K562 (cell line): Measurements from ENCODE around the gene EXOSC1. TPM values are rescaled to one million over a fixed set of nuclear protein-coding genes. Genes with fewer than 3 reads are reported as not detected.
A peak's percentile ranks its signal among the peaks of the same experiment; 100 is the strongest.

Experiments
- ATAC-seq: fragments of 200-7000 bp; cut with Tn5 transposase; 3 replicates; pipeline ENCODE4 v1.9.1; 2020; ENCODE audit warnings: moderate library complexity
- BruUV-seq: library from RNA; stranded (reverse); fragments of 400-500 nt; replicated peaks from 2 replicates; lab custom pipeline; 2021; lab: Mats Ljungman, UMichigan
- CTCF ChIA-PET: fragments of 300-600 bp; formaldehyde crosslinking; extraction: SDS; loops from one replicate; lab custom pipeline; 2021; ENCODE audit warnings: low intra/inter-chr PET ratio; lab: Yijun Ruan, JAX
- POLR2A ChIA-PET: fragments of 300-600, 350-650 bp; sonication (Branson Sonifier 250); formaldehyde crosslinking; extraction: SDS; loops from one replicate; lab custom pipeline; 2021; ENCODE audit warnings: antibody characterized with exemption, inconsistent platforms; lab: Yijun Ruan, JAX
- DNase-seq, 4 experiments: peaks; one replicate each; pipeline versions ENCODE4 v3.0.0 to v3.0.0-alpha.2; 2011 to 2018; ENCODE audit warnings: low spot score in 3 of 4, mixed read lengths in 3 of 4; ENCODE audit errors: extremely low read depth in 1 of 4
- FAIRE-seq: peaks from 2 replicates; lab custom pipeline; 2011; peaks lifted over from hg19 to GRCh38; lab: Jason Lieb, UNC
- H2AFZ ChIP-seq: 2 replicates; pipeline ENCODE4 v1.6.0; 2011; ENCODE audit warnings: low read depth, low read length, control low read depth, inconsistent platforms
- H3K27ac ChIP-seq: fragments of 200-600 bp; 3 replicates; pipeline ENCODE4 v1.8.0; 2011; ENCODE audit warnings: low read depth, mild to moderate bottlenecking, control low read depth, inconsistent platforms, low read length, moderate library complexity, mixed read lengths; ENCODE audit errors: extremely low read depth
- H3K27me3 ChIP-seq, 2 experiments: fragments of 300-600 bp in 1 of 2; 2 replicates in 1 of 2; 3 replicates in 1 of 2; pipeline versions ENCODE4 v1.6.0 to v1.8.0; 2011; ENCODE audit warnings: inconsistent platforms in 2 of 2, low read length in 2 of 2, mild to moderate bottlenecking in 1 of 2, mixed read lengths in 1 of 2, moderate library complexity in 1 of 2; ENCODE audit not compliant: control insufficient read depth in 2 of 2, insufficient read depth in 2 of 2
- H3K36me3 ChIP-seq: fragments of 300-600 bp; 3 replicates; pipeline ENCODE4 v1.8.0; 2011; ENCODE audit warnings: mild to moderate bottlenecking, low read length, inconsistent platforms; ENCODE audit not compliant: control insufficient read depth, insufficient read depth
- H3K4me1 ChIP-seq, 2 experiments: fragments of 200-600 bp in 1 of 2; replicated peaks in 1 of 2; 2 replicates in 1 of 2; 3 replicates in 1 of 2; pipeline versions ENCODE4 v1.5.1 to v1.8.0; 2011; ENCODE audit warnings: inconsistent platforms in 2 of 2, low read length in 2 of 2, mild to moderate bottlenecking in 1 of 2, mixed read lengths in 1 of 2, moderate library complexity in 1 of 2; ENCODE audit not compliant: control insufficient read depth in 2 of 2, insufficient read depth in 2 of 2
- H3K4me2 ChIP-seq: 2 replicates; pipeline ENCODE4 v1.6.1; 2011; ENCODE audit warnings: low read length, control low read depth, inconsistent platforms, mixed read lengths; ENCODE audit not compliant: insufficient read depth
- H3K4me3 ChIP-seq: fragments of 200-600 bp; sonication (generic), shearing (Covaris generic); 2 replicates; pipeline ENCODE4 v1.5.1; 2016; ENCODE audit warnings: control low read depth, inconsistent platforms
- H3K79me2 ChIP-seq: fragments of 200-600 bp; 3 replicates; pipeline ENCODE4 v1.8.0; 2011; ENCODE audit warnings: low read length, inconsistent platforms; ENCODE audit not compliant: control insufficient read depth, insufficient read depth
- H3K9ac ChIP-seq, 2 experiments: 2 replicates each; pipeline versions ENCODE4 v1.6.0 to v1.6.1; 2011; ENCODE audit warnings: low read depth in 2 of 2, low read length in 2 of 2, control low read depth in 1 of 2, inconsistent platforms in 1 of 2, mild to moderate bottlenecking in 1 of 2, mixed read lengths in 1 of 2; ENCODE audit not compliant: insufficient read depth in 1 of 2
- H3K9me1 ChIP-seq: one replicate; pipeline ENCODE4 v1.6.0; 2011; ENCODE audit warnings: inconsistent platforms, mild to moderate bottlenecking, low read length, moderate library complexity; ENCODE audit not compliant: control insufficient read depth, insufficient read depth
- H3K9me3 ChIP-seq: replicated peaks from 2 replicates; pipeline ENCODE4 v1.5.1; 2011; ENCODE audit warnings: low read depth, low read length, inconsistent platforms; ENCODE audit not compliant: control insufficient read depth, insufficient read depth
- H4K20me1 ChIP-seq: replicated peaks from 2 replicates; pipeline ENCODE4 v1.6.1; 2011; ENCODE audit warnings: low read length, inconsistent platforms, mixed read lengths; ENCODE audit not compliant: control insufficient read depth, insufficient read depth
- BRCA1 ChIP-seq, 2 experiments: fragments of 450-650 bp in 1 of 2; sonication (generic) in 1 of 2; formaldehyde crosslinking in 1 of 2; IDR thresholded peaks; 2 replicates each; pipeline versions ENCODE4 v1.5.0 to v1.6.1; 2017 to 2020; ENCODE audit warnings: mild to moderate bottlenecking in 1 of 2, missing genetic modification reagents in 1 of 2
- CBFA2T2 ChIP-seq: fragments of 450-650 bp; conservative IDR thresholded peaks from 2 replicates; pipeline ENCODE4 v1.6.1; 2017; ENCODE audit warnings: mild to moderate bottlenecking
- CHD2 ChIP-seq: IDR thresholded peaks from 2 replicates; pipeline ENCODE4 v1.6.1; 2011; ENCODE audit warnings: low read depth, low read length
- MLX ChIP-seq, 2 experiments: fragments of 450-650 bp in 1 of 2; sonication (generic) in 1 of 2; formaldehyde crosslinking; conservative IDR thresholded peaks; 2 replicates each; pipeline versions ENCODE4 v1.4.0 to v1.8.1; 2020 to 2022; ENCODE audit warnings: mild to moderate bottlenecking in 1 of 2, missing genetic modification reagents in 1 of 2
- MYBL2 ChIP-seq, 2 experiments: fragments of 450-650 bp in 1 of 2; sonication (generic) in 1 of 2; formaldehyde crosslinking in 1 of 2; IDR thresholded peaks; 2 replicates each; pipeline versions ENCODE4 v1.6.1 to v1.8.1; 2017 to 2022; ENCODE audit warnings: borderline replicate concordance in 1 of 2, inconsistent platforms in 1 of 2, low read depth in 1 of 2, mild to moderate bottlenecking in 1 of 2, missing genetic modification reagents in 1 of 2, moderate library complexity in 1 of 2
- MYNN ChIP-seq, 2 experiments: sonication (generic); formaldehyde crosslinking in 1 of 2; IDR thresholded peaks; 2 replicates each; pipeline versions ENCODE4 v1.5.0 to v1.6.1; 2016 to 2020; ENCODE audit warnings: antibody characterized with exemption in 1 of 2, missing genetic modification reagents in 1 of 2
- NCOA2 ChIP-seq, 2 experiments: fragments of 450-650 bp; IDR thresholded peaks; 2 replicates each; pipeline ENCODE4 v1.6.1; 2018; ENCODE audit warnings: mild to moderate bottlenecking in 2 of 2, moderate library complexity in 1 of 2; ENCODE audit not compliant: partially characterized antibody in 2 of 2
- PHF8 ChIP-seq: fragments of 200-600 bp; sonication (generic); IDR thresholded peaks from 2 replicates; pipeline ENCODE4 v1.6.1; 2012; ENCODE audit warnings: mixed run types, mild to moderate bottlenecking, inconsistent platforms, low read length, moderate library complexity, borderline replicate concordance
- RUNX1 ChIP-seq: sonication (generic); IDR thresholded peaks from 2 replicates; pipeline ENCODE4 v1.6.1; 2016; ENCODE audit warnings: antibody characterized with exemption, low read depth
- ZKSCAN8 ChIP-seq: fragments of 200-800 bp; sonication (Bioruptor generic); IDR thresholded peaks from 2 replicates; pipeline ENCODE4 v1.6.1; 2016; ENCODE audit warnings: missing genetic modification characterization, missing compliant biosample characterization
- ZNF696 ChIP-seq: fragments of 250-450 bp; sonication (Bioruptor Pico); conservative IDR thresholded peaks from 2 replicates; pipeline ENCODE4 v1.4.0; 2020; ENCODE audit warnings: mild to moderate bottlenecking, moderate library complexity
- WGBS: fragments of 100-300 bp; shearing (Covaris generic); methylation state at CpG from one replicate; pipeline ENCODE4 v1.1.6; 2016; ENCODE audit warnings: low coverage, mixed read lengths; ENCODE audit not compliant: insufficient coverage; ENCODE audit errors: missing lambda C conversion rate; 5-methylcytosine and 5-hydroxymethylcytosine counted together
- in situ Hi-C: fragments of 300-500 bp; cut with MboI; formaldehyde crosslinking; loops from 4 replicates; pipeline ENCODE4 v1.15.0; 2018; ENCODE audit warnings: inconsistent platforms, mixed read lengths
- intact Hi-C: fragments of 100-400 bp; cut with micrococcal nuclease; formaldehyde crosslinking; loops from 2 replicates; pipeline ENCODE4 v1.14.2; 2022
- polyA plus RNA-seq, 8 experiments: library from polyadenylated mRNA; depleted of rRNA in 4 of 8; stranded (reverse) in 5 of 8; unstranded in 3 of 8; fragments of >200 nt; fragmentation: Nextera tagmentation in 2 of 8; fragmentation: Illumina TruSeq in 1 of 8; extraction: Ambion mirVana in 2 of 8; extraction: Trizol in 1 of 8; gene quantifications; 2 replicates each; pipeline versions ENCODE4 v1.2.1 to v1.2.3, GENCODE V29; 2011 to 2014; ENCODE audit warnings: inconsistent platforms in 1 of 8, missing spikeins in 1 of 8
- total RNA-seq, 7 experiments: library from RNA; depleted of rRNA in 6 of 7; stranded (reverse); fragments of >200 nt in 6 of 7; fragmentation: Illumina TruSeq in 2 of 7; extraction: Trizol in 2 of 7; gene quantifications; 2 replicates each; pipeline versions ENCODE4 v1.2.1 to v1.2.3, GENCODE V29; 2011 to 2021; ENCODE audit warnings: low replicate concordance in 1 of 7
- TF ChIP-seq, protein P1 (sequence below): sonication (generic); formaldehyde crosslinking; IDR thresholded peaks from 2 replicates; pipeline ENCODE4 v1.8.0; 2022; ENCODE audit warnings: mild to moderate bottlenecking, missing genetic modification reagents
- TF ChIP-seq, protein P2 (sequence below): fragments of 150-350 bp; conservative IDR thresholded peaks from 2 replicates; pipeline ENCODE4 v1.6.1; 2014; ENCODE audit warnings: low read length

The EXOSC1 gene
- total and polyA plus RNA-seq, 9 of the 15 experiments (the other 6 are each of a cell fraction or from before 2014, with no cell fraction given), result 44.3 to 117 (median 67.0) TPM

DNA sequence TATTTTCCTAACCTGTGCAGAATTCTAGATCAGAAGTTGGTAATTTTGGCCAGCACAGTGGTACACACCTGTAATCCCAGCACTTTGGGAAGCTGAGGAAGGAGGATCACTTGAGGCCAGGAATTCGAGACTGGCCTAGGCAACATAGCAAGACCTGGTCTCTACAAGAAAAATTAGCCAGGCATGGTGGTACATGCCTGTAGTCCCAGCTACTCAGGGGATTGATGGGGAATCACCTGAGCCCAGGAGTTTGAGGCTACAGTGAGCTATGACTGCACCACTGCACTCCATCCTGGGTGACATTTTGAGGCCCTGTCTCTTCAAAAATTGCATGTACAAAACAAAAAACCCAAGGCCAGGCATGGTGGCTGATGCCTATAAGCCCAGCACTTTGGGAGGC, 11.2 kb downstream of the EXOSC1 start:
- Histone ChIP-seq H3K9ac (no peak overlapping the region), H3K27me3 (no peaks in the 10 kb centered on the region), H3K4me3 (no peak overlapping the region), H3K9me1 (no peaks in the 10 kb centered on the region), H3K27ac (no peak overlapping the region), H3K79me2 (peaks cover 11% of the 10 kb centered on the region), H4K20me1 (0 out of 2 replicates have a peak, but pooled peaks cover 6% of the 10 kb centered on the region), H2AFZ (no peak overlapping the region), H3K9me3 (no peaks in the 10 kb centered on the region), H3K4me1 (no peaks in the 10 kb centered on the region), H3K36me3 (peaks cover 69% of the 10 kb centered on the region), H3K4me2 (no peak overlapping the region)
- DNase-seq, result no peak
- WGBS, result 90% methylated on average over 1 of the region's 1 CpG
- in situ Hi-C loops (no loop called here), intact Hi-C loops (no loop called here)
- no TSS peak for BruUV-seq
- no peak for FAIRE-seq
- peak; percentile 13; the same call in 1 of the 3 replicates for ATAC-seq
- POLR2A ChIA-PET, result interaction anchor here (0.6 to 1.6 kb wide), 2 partner anchors 11 to 33 kb away, joined by 3 read pairs; partner anchors contain the start of gene RRP12
- CTCF ChIA-PET, result no interaction called here
- TF ChIP-seq MYNN (IDR thresholded peaks at IDR 0.05) (no peak), MYNN (CRISPR knock-in tag; IDR thresholded peaks at IDR 0.05) (no peak), BRCA1 (IDR thresholded peaks at IDR 0.05) (no peak), BRCA1 (CRISPR knock-in tag; IDR thresholded peaks at IDR 0.05) (no peak), RUNX1 (no peak), ZKSCAN8 (CRISPR knock-in tag) (no peak), MYBL2 (IDR thresholded peaks at IDR 0.05; ENCODE audit: low read depth) (no peak), MYBL2 (CRISPR knock-in tag; IDR thresholded peaks at IDR 0.05; ENCODE audit: borderline replicate concordance) (no peak), NCOA2 (IDR thresholded peaks at IDR 0.05; ENCODE audit: partially characterized antibody in 2 of 2) (no peak), MLX (CRISPR knock-in tag; conservative IDR thresholded peaks at IDR 0.05) (no peak), PHF8 (no peak), ZNF696 (CRISPR knock-in tag) (no peak), CBFA2T2 (no peak), CHD2 (no peak)
- TF ChIP-seq, protein P1, sequence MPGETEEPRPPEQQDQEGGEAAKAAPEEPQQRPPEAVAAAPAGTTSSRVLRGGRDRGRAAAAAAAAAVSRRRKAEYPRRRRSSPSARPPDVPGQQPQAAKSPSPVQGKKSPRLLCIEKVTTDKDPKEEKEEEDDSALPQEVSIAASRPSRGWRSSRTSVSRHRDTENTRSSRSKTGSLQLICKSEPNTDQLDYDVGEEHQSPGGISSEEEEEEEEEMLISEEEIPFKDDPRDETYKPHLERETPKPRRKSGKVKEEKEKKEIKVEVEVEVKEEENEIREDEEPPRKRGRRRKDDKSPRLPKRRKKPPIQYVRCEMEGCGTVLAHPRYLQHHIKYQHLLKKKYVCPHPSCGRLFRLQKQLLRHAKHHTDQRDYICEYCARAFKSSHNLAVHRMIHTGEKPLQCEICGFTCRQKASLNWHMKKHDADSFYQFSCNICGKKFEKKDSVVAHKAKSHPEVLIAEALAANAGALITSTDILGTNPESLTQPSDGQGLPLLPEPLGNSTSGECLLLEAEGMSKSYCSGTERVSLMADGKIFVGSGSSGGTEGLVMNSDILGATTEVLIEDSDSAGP, result no peak
- TF ChIP-seq, protein P2, sequence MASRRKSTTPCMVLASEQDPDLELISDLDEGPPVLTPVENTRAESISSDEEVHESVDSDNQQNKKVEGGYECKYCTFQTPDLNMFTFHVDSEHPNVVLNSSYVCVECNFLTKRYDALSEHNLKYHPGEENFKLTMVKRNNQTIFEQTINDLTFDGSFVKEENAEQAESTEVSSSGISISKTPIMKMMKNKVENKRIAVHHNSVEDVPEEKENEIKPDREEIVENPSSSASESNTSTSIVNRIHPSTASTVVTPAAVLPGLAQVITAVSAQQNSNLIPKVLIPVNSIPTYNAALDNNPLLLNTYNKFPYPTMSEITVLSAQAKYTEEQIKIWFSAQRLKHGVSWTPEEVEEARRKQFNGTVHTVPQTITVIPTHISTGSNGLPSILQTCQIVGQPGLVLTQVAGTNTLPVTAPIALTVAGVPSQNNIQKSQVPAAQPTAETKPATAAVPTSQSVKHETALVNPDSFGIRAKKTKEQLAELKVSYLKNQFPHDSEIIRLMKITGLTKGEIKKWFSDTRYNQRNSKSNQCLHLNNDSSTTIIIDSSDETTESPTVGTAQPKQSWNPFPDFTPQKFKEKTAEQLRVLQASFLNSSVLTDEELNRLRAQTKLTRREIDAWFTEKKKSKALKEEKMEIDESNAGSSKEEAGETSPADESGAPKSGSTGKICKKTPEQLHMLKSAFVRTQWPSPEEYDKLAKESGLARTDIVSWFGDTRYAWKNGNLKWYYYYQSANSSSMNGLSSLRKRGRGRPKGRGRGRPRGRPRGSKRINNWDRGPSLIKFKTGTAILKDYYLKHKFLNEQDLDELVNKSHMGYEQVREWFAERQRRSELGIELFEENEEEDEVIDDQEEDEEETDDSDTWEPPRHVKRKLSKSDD, result no peak
